Measurements from ENCODE around the gene RPIA. TPM values are rescaled to one million over a fixed set of nuclear protein-coding genes. Genes with fewer than 3 reads are reported as not detected.
A peak's percentile ranks its signal among the peaks of the same experiment; 100 is the strongest.

The RPIA gene
- total RNA-seq, 4 donors from 2014 or later: 6.3 to 12.2 (median 8.0) TPM

GRCh38 chr2:88690591-88691338 lies 708 bp upstream of the RPIA start:
- peaks cover 0 to 7% (median 0%) of the 10 kb centered on the region in 3 donors for H3K36me3 ChIP-seq
- peak overlapping the region in 3 of 4 donors; percentile 73 to 86 (median 83) for H3K27ac ChIP-seq
- TF ChIP-seq, protein P1, sequence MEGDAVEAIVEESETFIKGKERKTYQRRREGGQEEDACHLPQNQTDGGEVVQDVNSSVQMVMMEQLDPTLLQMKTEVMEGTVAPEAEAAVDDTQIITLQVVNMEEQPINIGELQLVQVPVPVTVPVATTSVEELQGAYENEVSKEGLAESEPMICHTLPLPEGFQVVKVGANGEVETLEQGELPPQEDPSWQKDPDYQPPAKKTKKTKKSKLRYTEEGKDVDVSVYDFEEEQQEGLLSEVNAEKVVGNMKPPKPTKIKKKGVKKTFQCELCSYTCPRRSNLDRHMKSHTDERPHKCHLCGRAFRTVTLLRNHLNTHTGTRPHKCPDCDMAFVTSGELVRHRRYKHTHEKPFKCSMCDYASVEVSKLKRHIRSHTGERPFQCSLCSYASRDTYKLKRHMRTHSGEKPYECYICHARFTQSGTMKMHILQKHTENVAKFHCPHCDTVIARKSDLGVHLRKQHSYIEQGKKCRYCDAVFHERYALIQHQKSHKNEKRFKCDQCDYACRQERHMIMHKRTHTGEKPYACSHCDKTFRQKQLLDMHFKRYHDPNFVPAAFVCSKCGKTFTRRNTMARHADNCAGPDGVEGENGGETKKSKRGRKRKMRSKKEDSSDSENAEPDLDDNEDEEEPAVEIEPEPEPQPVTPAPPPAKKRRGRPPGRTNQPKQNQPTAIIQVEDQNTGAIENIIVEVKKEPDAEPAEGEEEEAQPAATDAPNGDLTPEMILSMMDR (IDR thresholded peaks at IDR 0.05): no peak
- peaks cover 0 to 33% (median 9%) of the 10 kb centered on the region in 4 donors for H3K4me1 ChIP-seq
- H3K9me3 ChIP-seq: no peaks in the 10 kb centered on the region
- H3K27me3 ChIP-seq: no peaks in the 10 kb centered on the region
- 41 to 46% methylated on average over 18 to 20 of the region's 20 CpGs for WGBS, 2 donors
- DNase-seq (ENCODE audit: low spot score in 2 of 2): no peak
- peak overlapping the region; percentile 59 to 85 (median 76) for H3K4me3 ChIP-seq

DNA sequence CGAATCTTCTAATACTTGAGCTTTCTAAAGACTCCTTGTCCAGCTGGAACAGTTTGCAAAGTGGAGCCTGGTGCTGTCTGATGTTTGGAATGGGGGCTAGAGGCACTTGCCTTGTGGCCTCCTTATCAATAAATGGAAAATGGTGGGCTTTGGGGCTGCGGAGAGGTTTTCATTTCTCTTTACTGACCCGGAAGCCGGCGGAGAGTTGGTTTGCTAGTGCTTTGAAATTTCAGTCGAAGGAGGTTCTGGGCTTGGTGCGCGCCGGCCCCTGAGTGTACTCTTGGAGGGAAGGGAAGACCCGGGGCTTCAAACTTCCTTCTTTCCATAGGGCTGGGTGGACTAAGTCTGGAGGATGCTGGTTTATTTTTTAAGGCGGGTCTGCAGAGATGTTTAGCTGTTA lies 714 bp downstream of the RPIA start:
- H3K27me3 ChIP-seq: no peaks in the 10 kb centered on the region
- H3K36me3 ChIP-seq: peaks cover 0 to 5% (median 0%) of the 10 kb centered on the region in 3 donors
- no peaks in the 10 kb centered on the region for H3K9me3 ChIP-seq
- H3K4me3 ChIP-seq: peak overlapping the region; percentile 59 to 85 (median 76)
- WGBS, 2 donors: 2% methylated on average over 11 of the region's 11 CpGs
- H3K27ac ChIP-seq: peak overlapping the region; percentile 47 to 83 (median 76)
- peak in 1 of 2 donors; percentile 7 for DNase-seq (ENCODE audit: low spot score in 2 of 2)
- H3K4me1 ChIP-seq: peaks cover 0 to 33% (median 9%) of the 10 kb centered on the region in 4 donors
- no peak for TF ChIP-seq EP300 (IDR thresholded peaks at IDR 0.05)
- TF ChIP-seq POLR2A (IDR thresholded peaks at IDR 0.05): no peak
- TF ChIP-seq, protein P1 (IDR thresholded peaks at IDR 0.05): no peak

DNA sequence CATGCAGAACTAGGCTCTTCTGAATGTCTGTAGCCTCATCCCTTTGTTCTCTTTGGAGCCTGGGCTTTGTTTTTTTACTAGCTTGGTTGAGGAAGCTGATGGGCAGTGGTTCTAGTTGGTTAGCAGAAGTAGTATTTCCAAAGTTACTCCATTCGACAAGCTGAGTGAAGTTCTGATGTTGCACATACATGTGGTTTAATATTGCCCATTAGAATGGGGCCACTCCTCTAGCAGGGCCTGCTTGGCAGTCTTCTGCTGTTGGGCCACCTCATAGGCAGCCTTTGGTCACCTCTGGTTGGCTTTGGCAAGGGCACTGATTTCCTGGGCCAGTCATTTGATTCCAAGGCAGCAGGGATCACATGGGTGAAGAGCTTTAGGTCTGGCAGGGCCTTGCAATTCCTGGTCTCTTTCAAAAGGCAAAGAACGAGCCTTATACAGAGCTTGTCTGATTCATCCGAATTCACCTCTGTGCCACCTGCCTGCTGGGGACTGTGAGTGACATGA lies 2.5 kb downstream of the RPIA start:
- Histone ChIP-seq H3K4me1 (peaks cover 0 to 33% (median 9%) of the 10 kb centered on the region in 4 donors), H3K27me3 (no peaks in the 10 kb centered on the region), H3K4me3 (no peak overlapping the region), H3K9me3 (no peaks in the 10 kb centered on the region), H3K36me3 (peaks cover 0 to 7% (median 0%) of the 10 kb centered on the region in 3 donors), H3K27ac (no peak overlapping the region)
- no peak for DNase-seq (ENCODE audit: low spot score in 2 of 2)
- TF ChIP-seq, protein P1 (IDR thresholded peaks at IDR 0.05): no peak
- TF ChIP-seq EP300 (IDR thresholded peaks at IDR 0.05) (no peak), POLR2A (IDR thresholded peaks at IDR 0.05) (no peak)
- 82 to 84% methylated on average over 3 of the region's 3 CpGs for WGBS, 2 donors

DNA sequence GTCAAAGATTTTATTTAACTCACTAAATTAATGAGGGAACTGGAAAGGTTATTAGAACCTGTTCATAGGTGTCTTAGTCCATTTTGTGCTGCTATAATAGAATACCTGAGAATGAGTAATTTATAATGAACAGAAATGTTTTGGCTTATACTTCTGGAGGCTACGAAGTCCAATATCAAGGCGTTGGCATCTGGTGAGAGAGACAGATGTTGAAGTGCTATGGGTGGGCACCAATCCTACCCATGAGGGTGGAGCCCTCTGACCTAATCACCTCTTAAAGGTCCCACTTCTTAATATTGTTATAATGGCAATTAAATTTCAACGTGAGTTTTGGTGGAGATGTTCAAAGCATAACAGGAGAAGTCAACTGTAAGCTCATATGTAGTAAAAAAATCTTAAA lies 5.1 kb downstream of the RPIA start:
- TF ChIP-seq POLR2A (IDR thresholded peaks at IDR 0.05): no peak
- no peak for TF ChIP-seq EP300 (IDR thresholded peaks at IDR 0.05)
- TF ChIP-seq, protein P1 (IDR thresholded peaks at IDR 0.05): no peak
- peaks cover 0 to 25% (median 0%) of the 10 kb centered on the region in 3 donors for H3K36me3 ChIP-seq
- H3K27ac ChIP-seq: no peak overlapping the region
- H3K9me3 ChIP-seq: no peaks in the 10 kb centered on the region
- H3K4me3 ChIP-seq: no peak overlapping the region
- peaks cover 0 to 18% (median 6%) of the 10 kb centered on the region in 4 donors for H3K4me1 ChIP-seq
- no peak for DNase-seq (ENCODE audit: low spot score in 2 of 2)
- no peaks in the 10 kb centered on the region for H3K27me3 ChIP-seq
- 84 to 92% methylated on average over 3 of the region's 3 CpGs for WGBS, 2 donors

GRCh38 chr2:88697370-88698026 lies 6.0 kb downstream of the RPIA start:
- H3K9me3 ChIP-seq: no peaks in the 10 kb centered on the region
- H3K4me1 ChIP-seq: peaks cover 0 to 15% (median 5%) of the 10 kb centered on the region in 4 donors
- H3K4me3 ChIP-seq: no peak overlapping the region
- 81 to 88% methylated on average over 3 of the region's 3 CpGs for WGBS, 2 donors
- DNase-seq (ENCODE audit: low spot score in 2 of 2): no peak
- TF ChIP-seq, protein P1 (IDR thresholded peaks at IDR 0.05): no peak
- no peak for TF ChIP-seq POLR2A (IDR thresholded peaks at IDR 0.05)
- TF ChIP-seq EP300 (IDR thresholded peaks at IDR 0.05): no peak
- peaks cover 0 to 31% (median 2%) of the 10 kb centered on the region in 3 donors for H3K36me3 ChIP-seq
- H3K27me3 ChIP-seq: no peaks in the 10 kb centered on the region
- H3K27ac ChIP-seq: no peak overlapping the region
